Fibroblast of skin of left biceps (primary cell): Measurements from ENCODE around the gene FLOT2.
"Not testable (repeated sequence)": the region's sequence is repeated elsewhere in the genome, so short reads cannot be mapped to it uniquely, and the experiment has no call there.

Experiments used
- DNase-seq, 2 experiments: peaks; one replicate each; pipeline ENCODE4 v3.0.0-alpha.2; 2013; ENCODE audit warnings: low read depth in 2 of 2

The FLOT2 gene

DNA sequence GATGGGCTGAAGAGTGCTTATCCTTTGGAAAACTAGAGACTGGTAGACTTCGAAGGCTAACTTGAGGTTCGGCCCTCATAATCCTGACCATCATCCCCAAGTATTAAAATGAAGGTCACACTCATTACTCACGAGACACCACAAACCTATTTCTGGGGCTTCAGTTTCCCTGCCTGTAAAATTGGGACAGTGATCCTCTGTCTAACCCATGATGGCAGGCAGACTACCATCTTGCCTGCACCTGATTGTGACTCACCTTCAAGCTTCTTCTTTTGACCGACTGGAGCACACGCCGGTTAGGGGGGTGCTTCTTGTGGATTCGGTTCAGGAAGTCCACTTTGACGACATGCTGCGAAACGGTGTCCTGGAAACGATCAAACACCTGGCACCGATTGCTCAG is 19.5 kb upstream of the FLOT2 start:
- DNase-seq, result no peak

DNA sequence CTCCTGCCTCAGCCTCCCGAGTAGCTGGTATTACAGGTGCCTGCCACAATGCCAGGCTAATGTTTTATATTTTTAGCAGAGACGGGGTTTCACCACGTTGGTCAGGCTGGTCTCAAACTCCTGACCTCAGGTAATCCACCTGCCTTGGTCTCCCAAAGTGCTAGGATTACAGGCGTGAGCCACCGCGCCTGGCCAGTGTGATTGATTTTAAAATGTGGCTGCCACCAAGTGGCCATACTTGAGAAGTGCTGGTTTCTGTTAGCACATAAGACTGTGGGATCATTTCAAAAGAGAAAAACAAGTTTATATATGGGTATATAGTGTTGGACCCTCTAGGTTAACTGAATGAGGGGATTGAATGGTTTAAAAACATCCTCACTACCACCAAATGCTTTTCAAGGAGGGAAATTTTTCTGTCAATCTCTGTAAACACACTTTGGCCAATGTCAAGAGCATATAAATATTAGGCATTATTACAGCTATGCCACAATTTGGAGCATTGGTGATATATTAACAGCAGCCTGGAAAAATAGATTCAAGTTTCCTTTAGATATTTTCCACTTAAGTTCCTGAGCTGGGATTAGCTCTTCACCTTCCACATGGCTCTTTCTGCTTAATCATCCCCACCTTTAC is 18.9 kb upstream of the FLOT2 start:
- DNase-seq, result no peak

- DNase-seq, result no peak
Observed at GRCh38 chr17:28912938-28913333, 15.4 kb upstream of the FLOT2 start.

- DNase-seq, result no peak
Observed at GRCh38 chr17:28912281-28912937, 14.9 kb upstream of the FLOT2 start.

GRCh38 chr17:28911411-28912045 is 14.0 kb upstream of the FLOT2 start:
- DNase-seq, result no peak

- DNase-seq, result no peak
Observed at GRCh38 chr17:28910534-28910933, 13.0 kb upstream of the FLOT2 start.

GRCh38 chr17:28908640-28909167 is 11.2 kb upstream of the FLOT2 start:
- DNase-seq, result peak; percentile 25 to 34

- no peak for DNase-seq
Observed at GRCh38 chr17:28907709-28908475, 10.4 kb upstream of the FLOT2 start.

DNA sequence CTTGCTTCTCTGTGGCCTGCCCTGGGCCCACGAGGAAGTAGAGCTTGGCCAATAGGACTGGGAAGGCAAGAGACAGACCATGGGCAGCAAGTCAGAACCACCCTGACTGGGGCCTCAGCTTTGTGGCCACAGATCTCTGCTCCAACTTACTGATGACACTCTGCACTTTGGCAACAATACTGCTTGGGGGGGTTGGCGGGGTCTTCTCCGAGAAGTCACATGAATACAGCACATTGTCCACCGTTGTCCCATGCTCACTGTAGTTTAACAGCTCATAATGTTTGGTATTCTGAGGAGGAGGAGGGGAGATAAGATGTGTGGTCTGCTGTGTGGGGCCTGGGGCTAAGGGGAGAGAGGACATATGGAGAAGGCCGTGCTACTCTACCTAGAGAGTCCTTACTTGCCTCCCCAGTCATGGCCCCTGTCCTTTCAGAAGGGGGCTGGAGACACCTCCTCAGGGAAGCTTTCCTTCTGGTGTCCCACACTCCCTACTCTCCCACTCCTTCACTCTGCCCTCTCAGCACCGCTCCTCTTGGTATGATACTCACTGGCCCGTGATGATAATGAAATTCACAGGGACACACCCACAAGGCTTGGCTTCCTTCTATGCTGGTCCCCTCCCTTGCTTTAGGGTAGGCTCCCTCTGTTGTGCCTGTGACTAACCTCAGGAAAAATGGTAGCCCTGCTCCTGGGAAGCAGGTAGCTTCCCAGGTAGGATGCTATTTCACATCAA is 9.3 kb upstream of the FLOT2 start:
- DNase-seq, result no peak

- no peak for DNase-seq
Observed at GRCh38 chr17:28906276-28906675, 8.7 kb upstream of the FLOT2 start.

DNA sequence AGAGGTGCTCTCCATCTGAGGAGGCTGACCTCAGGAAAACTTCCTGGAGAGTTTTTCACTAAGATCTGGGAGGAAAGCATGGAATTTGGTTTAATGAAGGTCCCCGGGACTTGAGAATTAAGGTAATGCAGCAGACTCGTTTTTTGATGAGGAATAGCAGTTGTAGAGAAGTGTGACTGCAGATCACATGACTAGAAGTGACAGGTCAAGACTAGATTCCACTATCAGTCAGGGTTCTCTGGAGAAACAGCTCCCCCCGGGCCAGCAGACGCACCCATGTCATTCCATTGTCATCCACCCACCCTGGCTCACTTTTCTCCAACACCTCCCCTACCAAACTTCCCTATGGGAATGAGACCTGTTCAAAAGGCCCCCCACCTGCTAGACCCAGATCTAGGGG is 7.3 kb upstream of the FLOT2 start:
- no peak for DNase-seq

DNA sequence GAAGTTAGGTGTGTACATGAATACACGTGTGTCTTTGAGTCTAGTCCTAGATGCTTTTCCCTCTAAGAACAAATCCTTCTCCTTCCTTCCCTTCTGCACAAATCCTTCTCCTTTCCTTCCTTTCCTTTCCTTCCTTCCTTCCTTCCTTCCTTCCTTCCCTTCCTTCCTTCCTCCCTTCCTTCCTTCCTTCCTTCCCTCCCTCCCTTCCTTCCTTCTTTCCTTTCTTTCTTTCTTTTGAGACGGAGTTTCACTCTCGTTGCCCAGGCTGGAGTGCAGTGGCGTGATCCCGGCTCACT is 6.0 kb upstream of the FLOT2 start:
- DNase-seq, result not testable (repeated sequence)

DNA sequence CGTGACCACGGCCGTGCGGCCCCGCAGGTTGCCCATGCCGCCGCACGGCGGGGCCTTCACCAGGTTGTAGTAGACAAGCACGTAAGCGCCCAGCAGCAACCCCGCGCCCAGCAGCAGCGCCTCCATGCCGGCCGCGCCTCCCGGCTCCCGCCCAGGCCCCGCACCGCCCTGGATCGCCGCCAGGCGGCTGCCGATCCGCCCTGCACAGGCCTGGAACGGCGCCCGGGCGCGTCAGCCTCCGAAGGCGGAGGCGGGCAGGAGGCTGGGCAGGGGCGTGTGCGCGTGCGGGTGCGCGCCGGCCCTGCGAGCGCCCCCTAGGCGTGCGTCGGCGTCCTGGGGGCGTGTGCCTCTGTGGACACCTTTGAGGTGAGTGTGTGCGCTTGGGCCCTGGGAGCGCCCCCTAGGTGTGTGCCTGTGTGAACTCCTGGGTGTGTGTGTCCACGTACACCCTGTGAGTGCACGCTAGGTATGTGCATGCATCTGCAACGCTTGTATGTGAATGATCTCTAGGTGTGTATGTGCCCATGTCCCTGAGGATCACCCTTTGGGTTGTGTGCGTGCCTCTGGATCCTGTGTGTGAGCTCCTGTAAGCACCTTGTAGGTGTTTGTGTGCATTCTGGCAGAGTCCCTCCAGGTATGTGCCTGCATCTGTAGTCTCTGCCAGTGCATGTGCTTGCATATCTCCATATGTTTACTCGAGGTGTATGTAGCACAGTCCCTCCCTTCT is 5.4 kb upstream of the FLOT2 start, which contains the start of gene DHRS13:
TSS of gene DHRS13 (minus strand) at position 261 of the 727 bp plus-strand sequence. CDS start at position 126, 135 bp downstream.
- DNase-seq, result peak; percentile 72 to 75

DNA sequence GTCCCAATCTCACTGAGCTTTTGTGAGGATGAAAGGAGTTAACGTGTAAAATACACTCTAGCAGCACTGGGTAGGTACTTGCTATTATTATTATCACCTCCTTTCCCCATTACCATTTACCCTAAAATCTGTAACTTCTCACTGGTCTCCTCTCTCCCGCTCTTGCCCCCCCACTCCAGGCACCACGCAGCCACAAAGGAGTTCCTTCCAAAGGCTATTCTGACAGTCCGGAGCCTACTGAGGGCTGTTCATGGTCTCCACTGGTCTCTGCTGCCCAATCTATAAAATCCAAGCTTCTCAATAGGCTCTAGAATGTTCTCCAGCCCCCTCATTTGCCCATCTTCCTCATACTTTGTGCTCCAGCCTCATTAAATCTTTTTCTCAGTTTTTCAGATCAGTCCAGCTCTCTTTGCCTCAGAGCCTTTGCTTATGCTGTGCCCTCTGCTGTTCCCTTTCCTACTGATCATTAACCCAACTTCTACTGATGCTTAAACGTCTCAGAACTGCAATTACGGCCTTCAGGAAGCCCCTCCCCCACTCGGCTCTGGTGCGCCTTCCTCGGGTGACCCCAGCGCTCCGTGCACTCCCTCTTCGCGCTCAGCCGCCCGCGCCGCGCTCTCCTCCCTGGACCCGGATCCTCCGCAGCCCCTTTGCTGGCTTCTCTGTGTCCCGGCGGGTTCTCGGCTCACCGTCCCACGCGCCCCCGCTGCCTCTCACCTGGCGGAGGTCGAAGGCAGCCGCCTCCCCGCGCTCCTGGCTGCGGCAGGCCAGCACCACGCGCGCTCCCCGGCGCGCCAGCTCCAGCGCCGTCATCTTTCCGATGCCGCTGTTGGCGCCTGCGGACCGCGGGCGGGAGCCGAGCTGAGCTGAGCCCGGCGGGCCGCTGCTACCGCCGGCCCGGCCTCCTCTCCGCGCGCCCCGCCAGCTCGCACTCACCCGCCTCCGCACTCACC is 4.6 kb upstream of the FLOT2 start:
- no peak for DNase-seq

DNA sequence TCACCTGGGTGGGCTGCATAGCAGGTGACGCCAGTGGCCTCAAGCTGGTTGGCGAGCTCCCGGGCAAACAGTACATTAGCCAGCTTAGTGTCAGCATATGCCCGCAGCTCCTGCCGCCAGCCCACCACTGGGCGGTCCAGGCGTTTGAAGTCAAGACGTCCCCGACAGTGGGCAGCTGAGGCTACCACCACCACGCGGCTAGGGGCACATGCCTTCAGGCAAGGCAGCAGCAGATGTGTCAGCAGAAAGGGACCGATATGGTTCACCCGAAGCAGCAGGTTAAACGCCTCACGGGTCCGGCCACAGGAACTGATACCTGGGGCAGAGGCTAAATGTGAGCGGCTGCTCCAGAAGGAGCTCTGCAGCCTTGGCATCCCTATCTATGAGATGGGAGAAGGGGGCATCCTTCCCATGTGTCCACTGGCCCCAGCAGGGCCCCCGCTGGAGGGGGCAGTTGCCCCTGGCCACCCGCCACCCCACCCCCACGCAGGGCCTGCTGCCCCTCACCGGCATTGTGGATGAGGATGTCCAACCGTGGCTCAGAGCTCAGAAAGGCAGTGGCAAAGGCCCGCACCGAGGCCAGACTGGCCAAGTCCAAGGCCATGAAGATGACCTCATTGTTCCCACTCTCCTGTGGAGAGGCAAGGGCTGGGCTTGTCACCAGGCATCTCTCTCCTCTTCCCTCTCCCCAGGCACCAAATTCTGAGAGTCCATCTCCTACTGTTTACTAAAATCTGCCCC is 3.6 kb upstream of the FLOT2 start:
- no peak for DNase-seq

DNA sequence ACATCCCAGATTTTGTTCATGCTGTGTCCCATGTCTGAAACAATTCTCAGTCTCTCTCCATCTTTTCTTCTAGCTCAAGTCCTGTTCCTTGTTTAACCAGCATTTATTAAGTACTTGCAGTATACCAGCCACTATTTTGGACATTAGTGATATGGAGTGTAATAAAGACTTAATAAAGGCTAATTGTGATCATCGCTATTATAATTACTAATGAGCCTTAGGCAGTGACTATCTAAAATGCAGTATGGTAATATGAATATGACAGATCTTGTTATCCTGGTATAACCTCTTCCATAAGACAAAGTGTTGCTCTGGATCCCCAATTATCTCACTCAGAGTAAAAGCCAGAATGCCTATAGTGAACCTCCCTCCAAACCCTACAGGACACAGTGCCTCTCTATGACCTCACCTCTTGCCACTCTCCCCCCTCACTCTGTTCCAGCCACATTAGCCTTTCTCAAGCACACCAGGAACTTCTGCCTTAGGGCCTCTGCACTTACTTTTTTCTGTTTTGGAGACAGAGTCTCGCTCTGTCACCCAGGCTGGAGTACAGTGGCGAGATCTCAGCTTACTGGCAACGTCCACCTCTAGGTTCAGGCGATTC is 1.8 kb upstream of the FLOT2 start:
- DNase-seq, result no peak

DNA sequence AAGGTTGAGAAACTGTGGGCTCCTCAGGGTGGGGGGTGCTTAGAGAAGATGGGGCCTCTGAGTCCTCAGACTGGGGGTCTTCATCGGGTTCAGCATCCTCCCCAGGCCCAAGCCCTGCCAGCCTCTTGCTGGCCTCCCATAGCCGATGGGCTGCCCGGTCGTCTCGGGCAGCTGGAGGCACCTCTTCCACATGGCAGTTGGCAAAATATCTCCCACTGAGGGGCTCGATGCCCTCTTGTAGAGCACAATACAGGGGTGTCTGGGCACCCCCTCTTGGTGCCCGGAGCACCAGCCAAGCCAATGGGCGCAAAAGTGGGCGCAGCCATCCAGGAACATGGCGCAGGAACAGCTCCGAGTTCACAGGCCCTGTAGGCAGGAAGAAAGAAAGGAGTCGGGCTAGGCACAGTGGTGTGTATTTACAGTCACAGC is 1.0 kb upstream of the FLOT2 start:
- DNase-seq, result no peak

DNA sequence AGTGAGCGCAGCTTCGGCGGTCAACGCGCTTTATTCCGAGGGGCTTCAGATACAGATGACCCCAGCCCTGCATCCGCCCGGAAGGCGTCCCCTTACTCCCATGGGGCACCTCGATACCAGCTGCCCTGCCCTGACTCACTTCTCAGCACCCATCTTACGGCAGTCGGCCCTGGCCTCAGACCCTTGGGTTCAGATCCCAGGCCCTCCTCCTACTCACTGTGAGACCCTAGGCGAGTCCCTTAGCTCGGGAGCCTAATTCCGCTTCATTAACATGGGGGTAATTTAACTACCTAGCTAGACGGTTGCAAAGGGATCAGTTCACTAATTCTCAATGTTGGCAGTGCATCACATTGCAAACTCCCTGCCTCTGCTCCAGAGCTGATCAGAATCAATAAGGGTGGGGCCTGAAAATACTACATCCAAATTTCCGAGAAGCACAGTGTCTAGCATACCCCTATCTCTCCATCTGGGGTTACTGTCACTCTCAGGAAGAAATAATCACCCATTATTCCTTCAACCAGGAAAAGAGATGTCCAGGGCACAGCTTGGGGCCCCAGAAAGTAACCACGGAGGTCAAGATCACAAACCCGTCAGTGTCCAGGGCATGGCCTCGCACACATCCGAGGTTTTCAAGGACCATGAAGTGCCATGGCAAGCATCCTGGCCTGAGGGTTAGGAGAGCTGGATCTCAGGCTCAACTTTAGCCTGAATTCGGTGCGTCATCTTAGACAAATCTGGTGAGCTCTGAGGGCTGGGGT is 415 bp upstream of the FLOT2 start:
- no peak for DNase-seq
